Activated T-helper 17 cell treated with anti-CD3 and anti-CD28 coated beads, Interleukin-2, amount 50 U/mL, for 72 hours (primary cell): ENCODE results near the gene MRPL36. TPM values are rescaled to one million over a fixed set of nuclear protein-coding genes. Genes with fewer than 3 reads are reported as not detected.
"Not testable (repeated sequence)": the region's sequence is repeated elsewhere in the genome, so short reads cannot be mapped to it uniquely, and the experiment has no call there.

Source experiments
- ATAC-seq: fragments of 150-1000 bp; cut with Tn5 transposase; replicated peaks from 2 replicates; pipeline ENCODE4 v1.10.0; 2021; ENCODE audit warnings: mild to moderate bottlenecking, moderate library complexity
- H3K27ac Mint-ChIP-seq: one replicate; pipeline ENCODE4 v1.8.0; 2022; ENCODE audit warnings: mixed read lengths
- H3K27me3 Mint-ChIP-seq: one replicate; pipeline ENCODE4 v1.8.0; 2022; ENCODE audit warnings: mixed read lengths
- H3K36me3 Mint-ChIP-seq: one replicate; pipeline ENCODE4 v1.8.0; 2022; ENCODE audit warnings: low read depth, mild to moderate bottlenecking, mixed read lengths
- H3K4me1 Mint-ChIP-seq: one replicate; pipeline ENCODE4 v1.8.0; 2022; ENCODE audit warnings: mixed read lengths
- H3K4me3 Mint-ChIP-seq: one replicate; pipeline ENCODE4 v1.8.0; 2022; ENCODE audit warnings: mild to moderate bottlenecking, mixed read lengths
- H3K9me3 Mint-ChIP-seq: one replicate; pipeline ENCODE4 v1.8.0; 2022; ENCODE audit warnings: mixed read lengths
- total RNA-seq, 2 donors: library from RNA; stranded (reverse); gene quantifications; one replicate each; pipeline ENCODE4 v1.2.3, GENCODE V29; 2022

The MRPL36 gene
- total RNA-seq, 2 donors from 2014 or later = 50.3 to 74.0 TPM

- Mint-ChIP-seq H3K36me3 (peaks cover 68% of the 10 kb centered on the region), H3K4me3 (peak overlapping the region; percentile 89), H3K27ac (peak overlapping the region; percentile 97), H3K27me3 (no peaks in the 10 kb centered on the region), H3K9me3 (no peaks in the 10 kb centered on the region), H3K4me1 (peaks cover 16% of the 10 kb centered on the region)
- ATAC-seq = peak; percentile 47
Measured at GRCh38 chr5:1800472-1801221, 1.0 kb upstream of the MRPL36 start.

- H3K9me3 Mint-ChIP-seq = no peaks in the 10 kb centered on the region
- peak; percentile 65 for ATAC-seq
- H3K27me3 Mint-ChIP-seq = no peaks in the 10 kb centered on the region
- H3K27ac Mint-ChIP-seq = peak overlapping the region; percentile 97
- peak overlapping the region; percentile 89 for H3K4me3 Mint-ChIP-seq
- H3K4me1 Mint-ChIP-seq = peaks cover 24% of the 10 kb centered on the region
- H3K36me3 Mint-ChIP-seq = peaks cover 53% of the 10 kb centered on the region
Measured at GRCh38 chr5:1799110-1799601, 481 bp downstream of the MRPL36 start.

DNA sequence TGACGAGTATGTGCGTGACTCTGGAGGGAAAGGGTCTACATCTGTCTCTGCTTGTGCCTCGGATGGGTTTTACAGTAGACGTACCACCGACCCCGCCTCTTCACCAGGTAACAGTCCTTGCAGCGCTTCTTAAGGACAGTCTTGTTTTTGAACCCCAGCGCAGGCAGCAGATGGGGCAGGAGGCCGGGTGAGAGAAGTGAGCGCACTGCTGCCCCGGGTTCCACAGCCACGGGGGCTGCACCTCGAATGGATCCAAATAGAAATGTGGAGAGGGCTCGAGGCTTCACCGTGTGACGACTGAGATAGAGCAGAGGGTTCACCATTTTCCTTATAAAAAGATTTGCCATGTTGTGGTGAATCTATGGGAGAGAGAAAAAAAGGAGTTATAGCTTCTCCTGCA is 1.0 kb downstream of the MRPL36 start:
- peaks cover 48% of the 10 kb centered on the region for H3K36me3 Mint-ChIP-seq
- not testable (repeated sequence) for ATAC-seq, H3K27me3 Mint-ChIP-seq, H3K9me3 Mint-ChIP-seq
- H3K4me1 Mint-ChIP-seq = peaks cover 28% of the 10 kb centered on the region
- H3K4me3 Mint-ChIP-seq = peak overlapping the region; percentile 89
- peak overlapping the region; percentile 97 for H3K27ac Mint-ChIP-seq

- Mint-ChIP-seq H3K4me3 (peak overlapping the region; percentile 89), H3K27me3 (no peaks in the 10 kb centered on the region), H3K4me1 (peaks cover 31% of the 10 kb centered on the region), H3K27ac (no peak overlapping the region), H3K9me3 (peaks cover 2% of the 10 kb centered on the region), H3K36me3 (peaks cover 44% of the 10 kb centered on the region)
- ATAC-seq = no peak
Measured at GRCh38 chr5:1797855-1798254, 1.8 kb downstream of the MRPL36 start.

DNA sequence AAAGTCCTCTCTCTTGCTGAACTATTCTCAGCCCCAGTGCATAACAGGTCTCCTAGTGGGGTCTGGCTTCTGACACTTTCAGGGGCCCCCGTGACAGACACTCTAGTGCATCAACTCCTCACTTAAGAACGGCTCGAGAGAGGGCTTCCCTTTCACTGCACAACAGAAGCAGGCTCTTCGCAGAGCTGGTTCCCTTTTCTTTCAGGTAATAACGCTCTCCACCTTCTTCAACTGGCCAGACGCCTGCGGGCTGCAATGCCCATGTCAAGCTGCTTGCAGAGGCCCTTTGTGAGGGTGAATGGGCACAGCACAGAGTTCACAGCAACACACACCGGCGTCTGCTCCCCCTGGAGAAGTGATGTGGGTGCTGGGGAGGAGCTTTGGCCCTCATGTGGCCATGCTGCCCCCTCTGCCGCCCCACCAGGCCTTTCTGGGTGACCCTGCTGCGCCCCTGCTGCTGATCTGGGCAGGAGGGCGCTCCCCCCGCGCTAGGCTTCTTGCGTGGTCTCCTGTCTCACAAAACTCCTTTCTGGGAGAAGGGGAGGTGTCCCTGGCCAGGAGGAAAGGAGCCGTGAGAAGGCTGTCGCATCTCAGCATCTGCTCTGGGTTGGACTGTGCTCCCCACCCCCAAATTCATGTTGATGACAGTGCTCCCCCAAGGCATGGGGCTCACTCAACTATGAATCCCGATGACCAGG is 2.4 kb downstream of the MRPL36 start:
- no peak for ATAC-seq
- no peak overlapping the region for H3K27ac Mint-ChIP-seq
- peaks cover 34% of the 10 kb centered on the region for H3K4me1 Mint-ChIP-seq
- H3K9me3 Mint-ChIP-seq = peaks cover 3% of the 10 kb centered on the region
- H3K27me3 Mint-ChIP-seq = no peaks in the 10 kb centered on the region
- H3K36me3 Mint-ChIP-seq = peaks cover 42% of the 10 kb centered on the region
- peak overlapping the region; percentile 89 for H3K4me3 Mint-ChIP-seq

DNA sequence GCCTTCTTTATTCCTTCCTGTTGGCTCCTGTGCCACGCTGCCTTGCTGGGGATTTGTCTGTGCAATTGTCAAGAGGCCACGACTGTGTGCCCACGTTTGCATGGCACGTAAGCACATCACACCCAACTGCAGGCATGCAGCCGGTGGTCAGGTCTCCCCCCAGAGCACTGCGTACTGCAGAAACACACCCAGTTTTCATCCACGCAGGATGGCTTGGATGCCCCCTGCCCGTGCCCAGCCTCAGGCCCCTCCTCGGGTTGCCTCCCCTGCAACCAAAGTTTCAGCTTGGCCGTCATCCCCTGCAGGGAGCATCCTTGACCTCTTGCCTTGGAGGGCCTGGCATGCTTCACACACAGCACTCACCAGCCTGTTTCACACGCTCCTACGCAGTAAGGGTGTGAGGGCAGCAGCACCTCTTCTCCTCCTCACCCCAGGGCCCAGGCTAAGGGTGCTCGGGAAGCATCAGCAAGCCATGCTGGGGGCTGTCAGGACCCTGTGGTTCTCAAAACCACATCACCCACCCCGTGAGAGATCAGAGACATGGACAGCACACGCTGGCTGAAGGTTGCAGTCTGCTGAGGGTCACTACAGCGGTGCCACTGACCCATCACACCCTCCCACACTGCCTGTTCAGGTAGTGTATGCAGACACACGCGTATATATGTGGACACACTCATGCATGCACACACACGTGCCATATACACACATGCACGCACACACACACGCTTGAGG is 3.1 kb downstream of the MRPL36 start:
- no peak for ATAC-seq
- H3K9me3 Mint-ChIP-seq = peaks cover 3% of the 10 kb centered on the region
- peak overlapping the region; percentile 12 for H3K4me3 Mint-ChIP-seq
- H3K36me3 Mint-ChIP-seq = peaks cover 38% of the 10 kb centered on the region
- H3K27me3 Mint-ChIP-seq = no peaks in the 10 kb centered on the region
- peaks cover 39% of the 10 kb centered on the region for H3K4me1 Mint-ChIP-seq
- H3K27ac Mint-ChIP-seq = no peak overlapping the region

DNA sequence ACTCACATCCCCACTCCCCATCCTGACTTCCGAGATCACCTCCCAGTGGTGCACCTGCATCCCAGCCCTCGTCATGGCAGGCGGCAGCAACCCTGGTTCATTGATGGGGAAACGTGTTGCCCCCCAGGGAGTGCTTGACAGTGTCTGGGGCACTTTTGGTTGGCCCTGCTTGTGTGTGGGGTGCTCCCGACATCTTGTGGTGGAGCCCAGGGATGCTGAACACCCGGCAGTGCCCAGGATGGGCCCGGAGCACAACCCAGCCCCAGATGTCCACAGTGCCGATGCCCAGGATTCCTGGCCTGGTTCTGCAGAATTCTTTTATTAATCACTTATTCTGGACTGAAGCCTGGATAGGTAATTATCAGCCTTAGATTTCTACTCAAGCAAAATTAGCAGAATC is 3.7 kb downstream of the MRPL36 start:
- Mint-ChIP-seq H3K4me1 (peaks cover 39% of the 10 kb centered on the region), H3K27ac (no peak overlapping the region), H3K27me3 (no peaks in the 10 kb centered on the region), H3K36me3 (peaks cover 38% of the 10 kb centered on the region), H3K9me3 (peaks cover 3% of the 10 kb centered on the region), H3K4me3 (no peak overlapping the region)
- no peak for ATAC-seq

- ATAC-seq = no peak
- no peaks in the 10 kb centered on the region for H3K27me3 Mint-ChIP-seq
- peak overlapping the region; percentile 45 for H3K27ac Mint-ChIP-seq
- H3K9me3 Mint-ChIP-seq = peaks cover 3% of the 10 kb centered on the region
- peak overlapping the region; percentile 93 for H3K4me3 Mint-ChIP-seq
- H3K4me1 Mint-ChIP-seq = peaks cover 39% of the 10 kb centered on the region
- peaks cover 38% of the 10 kb centered on the region for H3K36me3 Mint-ChIP-seq
Measured at GRCh38 chr5:1795506-1795905, 4.1 kb downstream of the MRPL36 start.

DNA sequence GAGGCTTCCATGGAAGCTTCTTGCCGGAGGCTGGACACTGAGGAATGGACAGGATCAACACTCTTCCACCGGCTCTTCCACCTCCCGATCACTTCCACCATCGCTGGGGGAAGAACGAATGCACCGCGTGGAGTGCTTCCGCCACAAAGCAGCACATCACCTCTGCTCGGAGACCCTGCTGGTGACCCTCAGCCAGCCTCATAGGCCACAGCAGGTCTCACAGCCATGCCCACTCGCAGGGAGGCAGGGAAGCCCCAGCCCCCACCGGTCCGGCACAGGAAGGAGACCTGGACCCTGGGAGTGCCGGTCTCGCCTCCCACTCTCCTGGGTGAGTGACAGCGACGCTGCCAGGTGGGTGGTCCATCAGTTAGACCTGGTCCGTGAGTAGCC is 4.7 kb downstream of the MRPL36 start:
- Mint-ChIP-seq H3K9me3 (peaks cover 3% of the 10 kb centered on the region), H3K36me3 (peaks cover 38% of the 10 kb centered on the region), H3K27ac (peak overlapping the region; percentile 45), H3K27me3 (no peaks in the 10 kb centered on the region), H3K4me1 (peaks cover 39% of the 10 kb centered on the region), H3K4me3 (peak overlapping the region; percentile 93)
- ATAC-seq = no peak

GRCh38 chr5:1793966-1794900 is 5.4 kb downstream of the MRPL36 start:
- H3K27me3 Mint-ChIP-seq = no peaks in the 10 kb centered on the region
- peak overlapping the region; percentile 100 for H3K27ac Mint-ChIP-seq
- H3K36me3 Mint-ChIP-seq = peaks cover 38% of the 10 kb centered on the region
- no peak for ATAC-seq
- H3K4me1 Mint-ChIP-seq = peaks cover 46% of the 10 kb centered on the region
- peak overlapping the region; percentile 93 for H3K4me3 Mint-ChIP-seq
- peaks cover 3% of the 10 kb centered on the region for H3K9me3 Mint-ChIP-seq

- peak overlapping the region; percentile 93 for H3K4me3 Mint-ChIP-seq
- peaks cover 29% of the 10 kb centered on the region for H3K36me3 Mint-ChIP-seq
- peak; percentile 63 for ATAC-seq
- H3K4me1 Mint-ChIP-seq = peaks cover 49% of the 10 kb centered on the region
- no peaks in the 10 kb centered on the region for H3K27me3 Mint-ChIP-seq
- H3K9me3 Mint-ChIP-seq = peaks cover 3% of the 10 kb centered on the region
- H3K27ac Mint-ChIP-seq = peak overlapping the region; percentile 100
Measured at GRCh38 chr5:1793301-1793740, 6.3 kb downstream of the MRPL36 start.

- Mint-ChIP-seq H3K4me3 (peak overlapping the region; percentile 93), H3K9me3 (peaks cover 3% of the 10 kb centered on the region), H3K27me3 (no peaks in the 10 kb centered on the region), H3K27ac (peak overlapping the region; percentile 100), H3K36me3 (peaks cover 25% of the 10 kb centered on the region), H3K4me1 (peaks cover 50% of the 10 kb centered on the region)
- peak; percentile 90 for ATAC-seq
Measured at GRCh38 chr5:1792842-1793266, 6.8 kb downstream of the MRPL36 start.

- peak overlapping the region; percentile 93 for H3K4me3 Mint-ChIP-seq
- no peak for ATAC-seq
- peak overlapping the region; percentile 89 for H3K27ac Mint-ChIP-seq
- H3K4me1 Mint-ChIP-seq = peaks cover 49% of the 10 kb centered on the region
- H3K36me3 Mint-ChIP-seq = peaks cover 8% of the 10 kb centered on the region
- H3K9me3 Mint-ChIP-seq = peaks cover 3% of the 10 kb centered on the region
- no peaks in the 10 kb centered on the region for H3K27me3 Mint-ChIP-seq
Measured at GRCh38 chr5:1791176-1791575, 8.5 kb downstream of the MRPL36 start.
